Measurements from ENCODE around the gene SMARCC1. TPM values are rescaled to one million over a fixed set of nuclear protein-coding genes. Genes with fewer than 3 reads are reported as not detected.
"Not testable (repeated sequence)": the region's sequence is repeated elsewhere in the genome, so short reads cannot be mapped to it uniquely, and the experiment has no call there.

The SMARCC1 gene
- total RNA-seq, 1 experiment from 2014 or later: 103 TPM

DNA sequence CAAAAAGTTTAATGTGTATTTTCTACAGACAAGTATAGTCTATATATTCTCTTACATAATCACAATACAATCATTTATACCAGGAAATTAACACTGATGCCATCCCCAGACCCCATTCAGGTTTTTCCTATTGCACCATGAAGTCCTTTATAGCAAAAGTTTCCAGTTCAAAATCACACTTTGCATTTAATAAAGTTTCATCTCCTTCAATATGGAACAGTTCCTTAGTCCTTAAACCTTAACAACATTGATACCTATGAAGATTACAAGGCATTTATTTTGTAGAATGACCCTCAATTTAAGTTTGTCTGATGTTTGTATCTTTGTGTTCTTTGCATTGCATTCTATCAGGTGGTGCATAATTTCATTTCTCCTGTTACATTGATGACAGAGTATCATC is 2.0 kb upstream of the SMARCC1 start:
- DNase-seq: no peak
- Histone ChIP-seq H3K27ac (no peak overlapping the region), H3K36me3 (peaks cover 5% of the 10 kb centered on the region; the same call in 1 of the 2 replicates), H3K27me3 (no peaks in the 10 kb centered on the region), H3K4me3 (no peak overlapping the region), H3K9me3 (replicated peaks) (no peaks in the 10 kb centered on the region), H3K4me1 (no peaks in the 10 kb centered on the region)

GRCh38 chr3:47782446-47783308 is 984 bp upstream of the SMARCC1 start:
- Histone ChIP-seq H3K27me3 (no peaks in the 10 kb centered on the region), H3K36me3 (peaks cover 5% of the 10 kb centered on the region; the same call in 1 of the 2 replicates), H3K4me3 (peak overlapping the region; percentile 99)

DNA sequence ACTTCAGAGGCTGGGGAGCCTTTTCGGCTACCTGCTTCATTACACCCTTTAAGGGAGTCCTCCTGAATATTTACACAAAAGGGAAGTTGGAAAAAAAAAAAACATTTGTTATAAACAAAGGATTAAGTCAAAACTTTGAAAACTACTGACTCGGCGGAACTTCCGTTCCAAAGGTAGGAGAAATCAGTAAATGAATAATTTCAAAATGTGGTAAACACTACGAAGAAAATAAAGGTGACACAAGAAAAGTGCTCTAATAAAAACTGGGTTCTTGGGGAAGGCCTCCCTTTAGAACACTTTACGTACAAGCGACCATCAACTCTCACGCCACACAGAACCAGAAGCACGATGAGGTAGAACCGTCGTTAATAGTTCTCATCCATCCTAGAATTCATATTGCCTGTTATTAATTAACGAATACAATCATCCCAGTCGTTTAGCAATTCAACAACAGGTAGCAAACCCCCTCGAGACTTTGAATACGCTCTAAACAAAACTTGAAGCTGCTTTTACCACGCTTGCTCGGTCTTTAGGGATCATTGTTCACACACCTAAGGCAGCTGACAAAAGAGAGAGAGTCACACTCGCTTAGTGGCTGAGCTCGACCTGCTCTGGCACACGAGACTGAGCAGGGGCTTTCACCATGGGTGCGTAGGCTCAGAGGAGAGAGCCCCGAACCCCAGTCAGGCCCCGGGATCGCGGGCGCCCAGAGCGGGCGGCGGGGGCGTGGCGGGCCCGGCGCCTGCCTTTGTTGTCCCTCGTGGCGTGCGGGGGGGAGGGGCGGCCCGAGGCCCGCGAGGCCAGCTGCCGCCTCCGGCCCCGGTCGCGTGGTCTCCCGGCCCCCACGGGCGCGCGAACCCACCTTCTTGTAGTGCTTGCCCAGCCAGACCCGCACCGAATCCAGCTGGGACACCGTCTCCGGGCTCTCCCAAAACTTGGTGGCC is 680 bp downstream of the SMARCC1 start:
- Histone ChIP-seq H3K4me3 (peak overlapping the region; percentile 99), H3K36me3 (peaks cover 9% of the 10 kb centered on the region; the same call in 1 of the 2 replicates), H3K27me3 (no peaks in the 10 kb centered on the region), H3K27ac (peak overlapping the region; percentile 96), H3K4me1 (no peaks in the 10 kb centered on the region), H3K9me3 (replicated peaks) (no peaks in the 10 kb centered on the region)
- peak; percentile 61 to 63 for DNase-seq

More at GRCh38 chr3:47782446-47783308, 984 bp upstream of the SMARCC1 start:
- DNase-seq: no peak
- Histone ChIP-seq H3K4me1 (no peaks in the 10 kb centered on the region), H3K9me3 (replicated peaks) (no peaks in the 10 kb centered on the region), H3K27ac (peak overlapping the region; percentile 96)

- Histone ChIP-seq H3K36me3 (peaks cover 9% of the 10 kb centered on the region; the same call in 1 of the 2 replicates), H3K27me3 (no peaks in the 10 kb centered on the region), H3K4me1 (no peaks in the 10 kb centered on the region), H3K4me3 (no peak overlapping the region), H3K9me3 (replicated peaks) (no peaks in the 10 kb centered on the region), H3K27ac (no peak overlapping the region)
- no peak for DNase-seq
These were observed 2.9 kb downstream of the SMARCC1 start for GRCh38 chr3:47778746-47779145.

GRCh38 chr3:47772788-47773187 is 8.9 kb downstream of the SMARCC1 start:
- Histone ChIP-seq H3K4me3 (no peak overlapping the region), H3K9me3 (replicated peaks) (no peaks in the 10 kb centered on the region), H3K4me1 (no peaks in the 10 kb centered on the region), H3K27me3 (no peaks in the 10 kb centered on the region), H3K27ac (no peak overlapping the region), H3K36me3 (peaks cover 37% of the 10 kb centered on the region)
- no peak for DNase-seq

- H3K4me1 ChIP-seq: no peaks in the 10 kb centered on the region
- no peaks in the 10 kb centered on the region for H3K9me3 ChIP-seq (replicated peaks)
- peaks cover 37% of the 10 kb centered on the region for H3K36me3 ChIP-seq
- H3K27ac ChIP-seq: no peak overlapping the region
- no peaks in the 10 kb centered on the region for H3K27me3 ChIP-seq
- no peak for DNase-seq
- no peak overlapping the region for H3K4me3 ChIP-seq
These were observed 9.6 kb downstream of the SMARCC1 start for GRCh38 chr3:47772047-47772446.

- Histone ChIP-seq H3K36me3 (peaks cover 35% of the 10 kb centered on the region), H3K9me3 (replicated peaks) (no peaks in the 10 kb centered on the region), H3K27me3 (no peaks in the 10 kb centered on the region), H3K4me1 (no peaks in the 10 kb centered on the region), H3K27ac (no peak overlapping the region), H3K4me3 (no peak overlapping the region)
- no peak for DNase-seq
These were observed 15.5 kb downstream of the SMARCC1 start for GRCh38 chr3:47766186-47766585.

GRCh38 chr3:47762233-47762632 is 19.5 kb downstream of the SMARCC1 start:
- H3K4me3 ChIP-seq: no peak overlapping the region
- H3K4me1 ChIP-seq: no peaks in the 10 kb centered on the region
- no peaks in the 10 kb centered on the region for H3K9me3 ChIP-seq (replicated peaks)
- DNase-seq: no peak
- H3K27me3 ChIP-seq: no peaks in the 10 kb centered on the region
- H3K36me3 ChIP-seq: peaks cover 29% of the 10 kb centered on the region
- no peak overlapping the region for H3K27ac ChIP-seq

- Histone ChIP-seq H3K36me3 (peaks cover 30% of the 10 kb centered on the region), H3K27me3 (no peaks in the 10 kb centered on the region), H3K4me1 (no peaks in the 10 kb centered on the region)
These were observed 20.6 kb downstream of the SMARCC1 start for GRCh38 chr3:47761046-47761445.

DNA sequence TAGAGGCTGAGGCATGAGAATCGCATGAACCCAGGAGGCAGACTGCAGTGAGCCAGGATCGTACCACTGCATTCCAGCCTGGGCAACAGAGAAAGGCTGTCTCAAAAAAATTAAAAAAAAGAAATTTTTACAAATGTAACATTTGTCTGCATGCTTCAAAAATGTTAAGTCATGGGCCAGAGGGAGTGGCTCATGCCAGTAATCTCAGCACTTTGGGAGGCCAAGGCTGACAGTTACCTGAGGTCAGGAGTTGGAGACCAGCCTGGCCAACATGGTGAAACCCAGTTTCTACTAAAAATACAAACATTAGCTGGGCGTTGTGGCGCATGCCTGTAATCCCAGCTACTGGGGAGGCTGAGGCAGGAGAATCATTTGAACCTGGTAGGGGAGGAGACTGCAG is 21.5 kb downstream of the SMARCC1 start:
- not testable (repeated sequence) for DNase-seq; H3K4me3 ChIP-seq; H3K9me3 ChIP-seq (replicated peaks); H3K27me3 ChIP-seq; H3K4me1 ChIP-seq; H3K27ac ChIP-seq
- peaks cover 29% of the 10 kb centered on the region for H3K36me3 ChIP-seq

More at GRCh38 chr3:47761046-47761445, 20.6 kb downstream of the SMARCC1 start:
- Histone ChIP-seq H3K27ac (no peak overlapping the region), H3K9me3 (replicated peaks) (no peaks in the 10 kb centered on the region), H3K4me3 (no peak overlapping the region)
- DNase-seq: no peak

- Histone ChIP-seq H3K4me3 (no peak overlapping the region), H3K27me3 (no peaks in the 10 kb centered on the region), H3K9me3 (replicated peaks) (no peaks in the 10 kb centered on the region), H3K27ac (no peak overlapping the region), H3K4me1 (no peaks in the 10 kb centered on the region), H3K36me3 (peaks cover 36% of the 10 kb centered on the region)
- DNase-seq: no peak
These were observed 23.2 kb downstream of the SMARCC1 start for GRCh38 chr3:47758261-47759025.

GRCh38 chr3:47752716-47753115 is 29.0 kb downstream of the SMARCC1 start:
- DNase-seq: no peak
- Histone ChIP-seq H3K27me3 (no peaks in the 10 kb centered on the region), H3K9me3 (replicated peaks) (no peaks in the 10 kb centered on the region), H3K4me3 (no peak overlapping the region), H3K4me1 (no peaks in the 10 kb centered on the region), H3K36me3 (peaks cover 44% of the 10 kb centered on the region), H3K27ac (no peak overlapping the region)

DNA sequence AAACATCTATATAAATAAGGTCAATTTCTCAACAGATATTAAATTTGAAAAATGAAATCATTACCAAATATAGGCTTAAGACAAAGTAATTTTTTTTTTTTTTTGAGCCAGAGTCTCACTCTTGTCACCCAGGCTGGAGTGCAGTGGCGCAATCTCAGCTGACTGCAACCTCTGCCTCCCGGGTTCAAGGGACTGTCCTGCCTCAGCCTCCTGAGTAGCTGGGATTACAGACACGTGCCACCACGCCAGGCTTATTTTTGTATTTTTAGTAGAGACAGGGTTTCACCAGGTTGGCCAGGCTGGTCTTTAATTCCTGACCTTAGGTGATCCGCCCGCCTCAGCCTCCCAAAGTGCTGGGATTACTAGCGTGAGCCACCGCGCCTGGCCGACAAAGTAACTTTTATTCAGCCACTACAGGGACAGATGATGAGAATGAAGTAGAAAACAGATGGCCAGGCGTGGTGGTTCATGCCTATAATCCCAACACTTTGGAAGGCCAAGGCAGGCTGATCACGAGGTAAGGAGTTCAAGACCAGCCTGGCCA is 30.8 kb downstream of the SMARCC1 start:
- H3K27me3 ChIP-seq; H3K4me1 ChIP-seq; H3K4me3 ChIP-seq; DNase-seq; H3K27ac ChIP-seq; H3K9me3 ChIP-seq (replicated peaks): not testable (repeated sequence)
- H3K36me3 ChIP-seq: peaks cover 33% of the 10 kb centered on the region

DNA sequence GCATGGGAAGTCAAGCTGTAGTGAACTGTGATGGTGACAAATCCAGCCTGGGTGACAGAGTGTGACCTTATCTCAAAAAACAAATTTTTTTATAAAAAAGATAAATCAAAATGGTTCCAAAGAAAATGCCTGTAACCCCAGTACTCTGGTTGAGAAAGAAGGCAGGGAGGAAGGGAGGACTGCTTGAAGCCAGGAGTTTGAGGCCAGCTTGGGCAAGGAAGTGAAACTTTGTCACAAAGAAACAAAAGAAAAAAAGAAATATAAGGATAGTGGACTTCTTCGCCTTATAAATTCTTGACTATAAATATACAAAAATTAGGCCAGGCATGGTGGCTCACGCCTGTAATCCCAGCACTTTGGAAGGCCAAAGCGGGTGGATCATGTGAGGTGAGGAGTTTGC is 34.1 kb downstream of the SMARCC1 start:
- H3K4me3 ChIP-seq: no peak overlapping the region
- DNase-seq: no peak
- H3K9me3 ChIP-seq (replicated peaks): no peaks in the 10 kb centered on the region
- H3K4me1 ChIP-seq: no peaks in the 10 kb centered on the region
- peaks cover 37% of the 10 kb centered on the region for H3K36me3 ChIP-seq
- no peaks in the 10 kb centered on the region for H3K27me3 ChIP-seq
- no peak overlapping the region for H3K27ac ChIP-seq
